BE2C (cell line): ENCODE measurements around the gene ALDH6A1.

Source experiments
- DNase-seq: peaks from one replicate; pipeline ENCODE4 v3.0.0-alpha.2; 2020
- H3K27me3 ChIP-seq: fragments of 250-450 bp; sonication (Bioruptor Pico); 2 replicates; pipeline ENCODE4 v1.5.1; 2020; ENCODE audit warnings: mild to moderate bottlenecking
- H3K36me3 ChIP-seq: fragments of 250-450 bp; sonication (Bioruptor Pico); 2 replicates; pipeline ENCODE4 v1.5.1; 2020; ENCODE audit warnings: mild to moderate bottlenecking
- H3K4me1 ChIP-seq: fragments of 250-450 bp; sonication (Bioruptor Pico); 2 replicates; pipeline ENCODE4 v1.5.1; 2020
- H3K4me3 ChIP-seq: 2 replicates; pipeline ENCODE4 v1.5.1; 2011; ENCODE audit warnings: low read depth, low read length
- H3K9me3 ChIP-seq: fragments of 250-450 bp; sonication (Bioruptor Pico); 2 replicates; pipeline ENCODE4 v1.5.1; 2020
- TF ChIP-seq, protein P1 (sequence below): IDR thresholded peaks from 2 replicates; pipeline ENCODE4 v1.5.1; 2012; ENCODE audit warnings: mild to moderate bottlenecking, low read depth, low read length

The ALDH6A1 gene

DNA sequence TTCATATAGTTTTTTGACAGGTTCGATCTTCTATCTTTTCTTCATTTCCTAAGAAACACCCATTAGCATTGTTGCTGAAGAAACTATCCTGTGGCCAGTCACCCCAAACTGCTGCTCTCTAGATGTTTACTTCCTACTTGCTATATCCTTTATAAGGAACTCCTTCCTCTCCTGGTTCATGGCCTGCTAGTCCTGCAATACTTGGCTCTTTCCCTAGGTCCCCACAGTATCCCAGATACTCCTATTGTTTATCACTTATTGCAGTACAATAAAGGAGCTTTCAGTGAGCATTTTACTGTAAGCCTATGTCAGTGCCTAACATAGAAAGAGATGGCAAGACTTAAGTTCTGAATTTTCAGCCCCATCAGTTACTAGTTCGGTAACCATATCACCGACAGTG, 2.8 kb downstream of the ALDH6A1 start:
- H3K4me3 ChIP-seq, result no peak overlapping the region
- TF ChIP-seq, protein P1, sequence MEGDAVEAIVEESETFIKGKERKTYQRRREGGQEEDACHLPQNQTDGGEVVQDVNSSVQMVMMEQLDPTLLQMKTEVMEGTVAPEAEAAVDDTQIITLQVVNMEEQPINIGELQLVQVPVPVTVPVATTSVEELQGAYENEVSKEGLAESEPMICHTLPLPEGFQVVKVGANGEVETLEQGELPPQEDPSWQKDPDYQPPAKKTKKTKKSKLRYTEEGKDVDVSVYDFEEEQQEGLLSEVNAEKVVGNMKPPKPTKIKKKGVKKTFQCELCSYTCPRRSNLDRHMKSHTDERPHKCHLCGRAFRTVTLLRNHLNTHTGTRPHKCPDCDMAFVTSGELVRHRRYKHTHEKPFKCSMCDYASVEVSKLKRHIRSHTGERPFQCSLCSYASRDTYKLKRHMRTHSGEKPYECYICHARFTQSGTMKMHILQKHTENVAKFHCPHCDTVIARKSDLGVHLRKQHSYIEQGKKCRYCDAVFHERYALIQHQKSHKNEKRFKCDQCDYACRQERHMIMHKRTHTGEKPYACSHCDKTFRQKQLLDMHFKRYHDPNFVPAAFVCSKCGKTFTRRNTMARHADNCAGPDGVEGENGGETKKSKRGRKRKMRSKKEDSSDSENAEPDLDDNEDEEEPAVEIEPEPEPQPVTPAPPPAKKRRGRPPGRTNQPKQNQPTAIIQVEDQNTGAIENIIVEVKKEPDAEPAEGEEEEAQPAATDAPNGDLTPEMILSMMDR, result no peak
- no peaks in the 10 kb centered on the region for H3K36me3 ChIP-seq
- H3K27me3 ChIP-seq, result peaks cover 4% of the 10 kb centered on the region; the same call in 1 of the 2 replicates
- DNase-seq, result no peak
- H3K4me1 ChIP-seq, result no peaks in the 10 kb centered on the region
- H3K9me3 ChIP-seq, result no peaks in the 10 kb centered on the region

DNA sequence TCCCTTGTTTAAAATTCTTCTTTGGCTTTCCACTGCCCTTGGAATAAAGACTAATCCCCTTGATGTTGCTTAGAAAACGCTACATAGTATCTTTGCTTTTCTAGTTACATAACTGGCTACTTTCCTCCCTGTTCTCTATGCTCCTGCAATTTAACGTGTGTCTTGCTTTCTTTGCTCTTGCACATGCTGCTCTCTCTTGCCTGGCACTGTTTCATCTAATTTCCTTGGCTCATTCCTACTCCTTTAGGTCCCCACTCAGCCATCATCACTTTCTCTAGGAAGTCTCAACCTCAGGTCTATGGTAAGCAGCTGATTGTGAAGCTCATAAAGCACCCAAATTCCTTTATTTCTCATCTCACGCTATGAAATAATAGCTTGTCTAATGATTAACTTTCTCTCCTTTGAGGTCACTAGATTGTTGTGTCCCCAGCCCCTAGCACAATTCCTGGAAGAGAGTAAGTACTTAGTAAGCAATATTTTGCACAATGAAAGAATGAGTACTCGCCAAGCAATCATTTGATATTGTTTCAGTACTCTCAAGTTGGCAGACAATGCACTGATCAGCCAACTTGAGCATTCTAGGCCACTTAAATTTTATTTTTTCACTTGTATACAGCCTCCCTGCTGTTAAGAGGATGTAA, 3.3 kb downstream of the ALDH6A1 start:
- no peaks in the 10 kb centered on the region for H3K9me3 ChIP-seq
- DNase-seq, result no peak
- TF ChIP-seq, protein P1, result no peak
- H3K4me1 ChIP-seq, result no peaks in the 10 kb centered on the region
- no peak overlapping the region for H3K4me3 ChIP-seq
- H3K36me3 ChIP-seq, result no peaks in the 10 kb centered on the region
- H3K27me3 ChIP-seq, result peaks cover 4% of the 10 kb centered on the region; the same call in 1 of the 2 replicates

DNA sequence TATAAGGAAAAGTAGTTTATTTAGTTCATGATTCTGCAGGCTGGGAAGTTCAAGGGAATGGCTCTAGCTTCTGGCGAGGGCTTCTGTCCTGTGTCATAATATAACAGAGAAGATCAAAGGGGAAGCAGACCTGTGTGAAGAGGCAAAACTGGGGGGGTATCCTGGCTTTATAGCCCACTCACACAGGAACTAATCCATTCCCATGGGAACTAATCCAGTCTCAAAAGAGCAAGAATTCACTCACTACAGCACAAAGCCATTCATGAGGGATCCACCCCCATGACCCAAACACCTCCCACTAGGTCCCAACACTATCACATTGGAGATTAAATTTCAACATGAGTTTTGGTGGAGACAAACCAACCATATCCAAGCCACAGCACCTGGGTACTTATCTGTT, 6.9 kb downstream of the ALDH6A1 start:
- Histone ChIP-seq H3K4me1 (no peaks in the 10 kb centered on the region), H3K4me3 (no peak overlapping the region), H3K36me3 (no peaks in the 10 kb centered on the region), H3K9me3 (no peaks in the 10 kb centered on the region), H3K27me3 (peaks cover 4% of the 10 kb centered on the region; the same call in 1 of the 2 replicates)
- TF ChIP-seq, protein P1, result no peak
- no peak for DNase-seq

DNA sequence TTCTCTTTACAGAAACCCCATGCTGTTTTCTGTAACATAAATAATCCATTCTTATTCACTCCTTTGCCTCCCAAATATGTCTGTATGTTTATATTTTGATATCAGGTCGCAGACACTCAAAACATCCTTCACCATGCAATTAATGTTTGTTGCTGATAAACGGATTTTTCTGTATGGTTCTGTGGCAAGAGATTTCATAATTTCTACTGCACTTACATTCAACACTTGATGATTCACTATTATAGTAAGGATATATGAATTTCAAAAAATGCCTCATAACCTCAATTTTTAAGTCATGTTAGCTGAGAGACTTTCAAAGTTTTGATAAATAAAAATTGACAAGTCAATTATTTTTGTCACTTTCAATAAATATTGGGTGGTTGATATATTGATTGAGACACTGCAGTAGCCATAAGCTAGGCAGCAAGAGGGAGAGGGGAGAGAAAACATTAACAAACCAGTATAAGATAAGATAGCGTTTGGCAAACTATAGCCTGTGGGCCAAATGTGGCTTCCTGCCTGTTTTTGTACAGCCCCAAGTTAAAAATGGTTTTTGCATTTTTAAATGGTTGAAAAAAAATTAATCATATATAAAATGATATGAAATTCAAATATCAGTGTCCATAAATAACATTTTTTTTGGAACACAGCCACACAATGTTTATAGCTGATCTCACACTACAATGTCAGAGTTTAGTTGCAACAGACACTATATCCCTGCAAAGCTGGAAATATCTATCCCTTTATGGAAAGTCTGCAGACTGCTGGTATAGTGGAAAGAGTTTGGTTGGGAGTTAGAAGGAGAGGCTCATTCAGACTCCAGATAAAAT, 18.3 kb downstream of the ALDH6A1 start:
- H3K9me3 ChIP-seq, result no peaks in the 10 kb centered on the region
- no peak for DNase-seq
- no peaks in the 10 kb centered on the region for H3K27me3 ChIP-seq
- no peak overlapping the region for H3K4me3 ChIP-seq
- no peaks in the 10 kb centered on the region for H3K4me1 ChIP-seq
- no peaks in the 10 kb centered on the region for H3K36me3 ChIP-seq
- TF ChIP-seq, protein P1, result no peak

DNA sequence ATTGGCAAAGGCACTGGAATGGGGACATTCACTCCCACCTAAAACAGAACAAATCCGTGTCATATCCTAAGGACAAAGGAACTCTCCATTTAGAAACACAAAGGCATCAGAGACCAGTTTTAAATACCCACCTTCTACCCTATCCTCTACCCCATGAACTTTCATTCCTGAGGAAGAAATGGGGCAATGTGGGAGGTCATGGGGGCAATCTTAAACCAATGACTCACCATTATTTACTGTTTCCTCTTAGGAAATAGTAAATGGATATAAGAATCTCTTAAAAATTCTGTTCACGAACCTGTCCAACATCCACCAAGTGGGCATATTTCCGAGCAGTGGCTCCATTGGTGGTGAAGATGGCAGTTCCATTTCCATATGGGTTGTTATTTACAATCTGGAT, 19.4 kb downstream of the ALDH6A1 start:
- no peaks in the 10 kb centered on the region for H3K27me3 ChIP-seq
- no peaks in the 10 kb centered on the region for H3K9me3 ChIP-seq
- no peak for DNase-seq
- no peaks in the 10 kb centered on the region for H3K4me1 ChIP-seq
- no peaks in the 10 kb centered on the region for H3K36me3 ChIP-seq
- H3K4me3 ChIP-seq, result no peak overlapping the region
- TF ChIP-seq, protein P1, result no peak

DNA sequence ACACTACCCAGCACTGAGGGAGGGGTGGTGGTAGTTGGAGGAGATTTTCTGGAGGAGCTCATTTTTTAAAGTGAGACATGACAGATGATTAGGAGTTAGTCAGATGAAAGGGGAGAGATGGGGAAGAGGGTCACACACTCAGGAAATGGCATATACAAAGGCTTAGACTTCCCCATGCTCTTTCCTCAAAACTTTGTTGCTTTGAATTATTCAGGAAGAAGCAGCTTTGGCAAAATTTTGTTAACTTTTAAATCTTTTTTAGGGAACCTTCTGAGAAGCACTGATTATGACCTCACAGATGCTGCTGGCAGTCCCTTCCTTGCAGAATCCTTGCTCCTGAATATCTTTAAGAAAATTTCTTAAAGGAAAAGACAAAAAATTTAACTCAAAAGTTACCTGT, 19.8 kb downstream of the ALDH6A1 start:
- no peak for DNase-seq
- Histone ChIP-seq H3K9me3 (no peaks in the 10 kb centered on the region), H3K27me3 (no peaks in the 10 kb centered on the region), H3K4me1 (no peaks in the 10 kb centered on the region), H3K4me3 (no peak overlapping the region), H3K36me3 (no peaks in the 10 kb centered on the region)
- TF ChIP-seq, protein P1, result no peak
